COLO668 (cell line): ENCODE results near the gene DIS3L2.
"Not testable (repeated sequence)": the region's sequence is repeated elsewhere in the genome, so short reads cannot be mapped to it uniquely, and the experiment has no call there.

Source experiments
- DNase-seq: peaks from one replicate; lab custom pipeline; 2025; ENCODE audit not compliant: unreplicated experiment; lab: John Stamatoyannopoulos, UW

The DIS3L2 gene

GRCh38 chr2:232341739-232342126 is 380.2 kb downstream of the DIS3L2 start:
- DNase-seq: no peak

- DNase-seq: no peak
Observed at GRCh38 chr2:232342635-232343565, 381.4 kb downstream of the DIS3L2 start.

GRCh38 chr2:232343821-232344220 is 382.3 kb downstream of the DIS3L2 start:
- no peak for DNase-seq

GRCh38 chr2:232345251-232345650 is 383.7 kb downstream of the DIS3L2 start:
- no peak for DNase-seq

DNA sequence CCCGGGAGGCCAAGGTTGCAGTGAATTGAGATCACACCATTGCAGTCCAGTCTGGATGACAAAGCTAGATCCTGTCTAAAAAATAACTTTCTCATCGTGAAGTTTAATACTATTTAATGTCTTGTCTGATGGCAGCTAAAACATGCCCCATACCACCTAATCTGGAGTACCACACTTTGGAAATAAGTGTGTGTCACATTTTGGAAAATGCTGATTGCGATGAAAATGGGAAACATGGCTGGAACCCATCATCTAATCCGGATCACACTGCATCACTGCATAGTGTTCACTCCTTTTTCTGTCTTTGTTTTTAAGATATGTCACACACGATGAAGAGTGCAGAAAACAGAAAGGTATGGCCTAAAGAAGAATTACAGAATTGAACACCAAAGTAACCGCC is 385.9 kb downstream of the DIS3L2 start:
- DNase-seq: no peak

GRCh38 chr2:232348936-232349335 is 387.4 kb downstream of the DIS3L2 start:
- peak; percentile 47 for DNase-seq

GRCh38 chr2:232349546-232349945 is 388.0 kb downstream of the DIS3L2 start:
- no peak for DNase-seq

DNA sequence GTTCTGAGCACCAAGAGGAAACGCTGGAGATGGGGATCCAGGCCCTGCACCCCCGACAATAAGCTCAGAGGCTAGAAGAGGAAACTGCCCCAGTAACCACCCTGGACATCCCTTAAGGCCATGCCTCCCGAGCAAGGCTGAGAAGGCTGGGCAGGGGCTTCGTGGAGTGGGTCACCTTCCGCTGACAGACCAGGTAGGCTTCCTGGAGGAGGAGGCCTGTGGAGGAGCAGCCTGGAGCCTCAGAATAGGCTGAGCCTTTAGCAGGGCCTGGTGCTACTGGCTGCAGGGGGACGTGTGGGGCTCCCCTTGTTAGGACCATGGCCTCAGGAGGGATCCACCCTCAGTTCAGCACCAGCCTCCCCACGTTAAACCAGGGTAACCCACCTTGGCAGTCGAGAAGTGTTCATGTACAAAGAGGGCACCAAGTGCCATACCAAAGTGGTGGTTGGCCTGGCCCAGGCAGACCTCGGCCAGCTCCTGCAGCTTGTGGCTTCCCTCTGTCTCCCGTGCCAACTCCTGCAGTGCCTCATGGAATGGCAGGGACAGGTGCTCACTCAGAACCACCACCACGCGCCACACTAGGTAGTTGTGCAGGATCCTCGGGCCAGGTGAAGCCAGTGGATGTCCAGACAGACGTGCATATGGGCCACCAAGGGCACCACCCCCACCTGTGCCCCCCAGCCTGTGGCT is 388.6 kb downstream of the DIS3L2 start:
- no peak for DNase-seq

DNA sequence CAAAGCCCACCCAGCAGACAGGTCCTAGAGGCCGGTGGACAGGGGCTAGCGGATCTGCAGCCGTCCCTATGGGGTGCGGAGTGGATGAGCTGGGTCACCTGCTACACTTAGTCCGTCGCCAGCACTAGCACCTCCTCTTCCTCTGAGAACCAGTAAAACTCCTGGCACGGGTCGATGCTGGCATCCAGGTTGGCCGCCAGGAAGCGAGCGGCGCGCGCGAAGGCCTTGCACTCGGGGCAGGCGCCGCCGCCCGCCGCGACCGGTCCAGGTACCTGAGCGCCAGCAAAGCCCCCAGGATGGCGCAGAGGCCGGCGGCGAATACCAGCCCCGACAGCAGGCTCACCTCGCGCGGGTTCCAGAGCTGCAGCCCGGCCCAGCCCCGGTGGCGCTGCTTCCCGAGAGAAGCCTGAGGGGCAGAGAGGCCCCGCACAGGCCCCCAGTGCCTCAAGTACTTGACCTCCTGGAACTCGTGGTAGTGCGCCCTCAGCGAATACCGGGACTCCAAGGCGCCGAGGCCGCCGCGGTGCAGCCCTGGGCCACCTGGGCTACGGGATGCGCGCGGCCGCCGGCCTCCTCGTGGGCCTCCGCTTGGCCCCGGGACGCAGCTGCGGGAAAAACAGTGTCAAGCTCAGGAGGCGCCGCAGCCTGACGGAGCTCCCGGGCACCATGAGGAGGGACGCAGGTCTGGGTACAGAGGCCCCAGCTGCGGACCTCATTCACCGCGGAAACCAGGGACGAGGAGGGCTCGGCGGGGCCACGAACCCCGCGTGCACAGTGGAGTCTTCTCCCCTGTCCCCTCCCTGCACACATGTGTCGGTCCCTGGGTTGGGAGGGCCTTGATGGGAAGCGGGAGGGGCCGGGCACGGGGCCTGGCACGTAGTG is 389.5 kb downstream of the DIS3L2 start:
- DNase-seq: peak; percentile 26

- no peak for DNase-seq
Observed at GRCh38 chr2:232351686-232352510, 390.4 kb downstream of the DIS3L2 start.

- no peak for DNase-seq
Observed at GRCh38 chr2:232352511-232353091, 391.1 kb downstream of the DIS3L2 start.

GRCh38 chr2:232353096-232353495 is 391.6 kb downstream of the DIS3L2 start:
- no peak for DNase-seq

DNA sequence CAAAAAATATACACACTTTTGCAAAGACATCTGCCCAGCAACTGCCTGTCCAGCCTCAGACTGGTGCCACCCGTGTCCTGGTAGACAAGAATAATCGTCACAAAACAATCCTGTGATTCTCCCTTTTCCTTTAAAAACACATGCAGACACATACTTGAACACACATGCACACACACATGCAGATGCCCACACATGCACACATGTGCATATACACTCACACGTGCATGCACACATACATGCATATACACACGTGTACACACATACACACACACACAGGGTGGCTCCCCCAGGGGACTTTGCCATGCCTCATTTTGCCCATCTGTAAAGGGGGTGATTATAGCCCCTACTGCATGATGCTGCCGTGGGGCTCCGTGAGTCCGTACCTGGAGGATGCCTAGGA is 392.1 kb downstream of the DIS3L2 start:
- DNase-seq: no peak

DNA sequence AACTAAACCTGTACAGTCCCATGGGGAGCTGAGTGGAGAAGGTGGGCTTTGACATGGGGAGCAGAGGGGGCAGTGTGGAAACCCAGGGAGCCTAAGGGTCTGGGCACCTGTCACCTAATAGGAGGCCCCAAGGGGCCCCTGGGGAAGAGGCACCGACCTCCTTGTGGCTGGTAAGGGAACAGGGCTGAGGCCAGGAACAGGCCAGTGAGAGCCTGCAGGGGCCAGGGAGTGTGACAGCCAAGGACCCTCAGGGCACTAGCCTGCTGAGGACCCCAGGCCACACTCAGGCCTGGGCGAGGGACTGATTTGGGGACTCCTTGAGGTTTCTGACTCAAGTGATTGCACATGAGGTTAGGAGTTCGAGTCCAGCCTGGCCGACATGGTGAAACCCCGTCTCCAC is 392.6 kb downstream of the DIS3L2 start:
- no peak for DNase-seq

DNA sequence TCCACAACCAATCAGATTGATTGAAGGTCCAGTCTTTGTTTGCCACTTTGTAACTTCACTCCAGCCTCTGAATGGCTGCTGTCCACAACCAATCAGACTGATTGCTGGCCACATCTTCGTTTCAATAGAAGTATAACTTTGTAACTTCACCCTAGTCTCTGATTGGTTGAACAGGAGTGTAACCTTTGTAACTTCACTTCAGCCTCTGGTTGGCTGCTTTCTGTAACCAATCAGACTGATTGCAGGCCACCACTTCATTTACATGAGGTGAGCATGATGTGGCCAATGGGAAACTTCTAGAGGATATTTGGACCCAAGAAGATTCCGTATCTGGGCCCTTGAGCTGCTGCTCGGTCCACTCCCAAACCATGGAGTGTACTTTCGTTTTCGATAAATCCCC is 400.1 kb downstream of the DIS3L2 start:
- DNase-seq: no peak

GRCh38 chr2:232362174-232362900 is 400.8 kb downstream of the DIS3L2 start:
- DNase-seq: peak; percentile 89

GRCh38 chr2:232363064-232363783 is 401.7 kb downstream of the DIS3L2 start:
- DNase-seq: not testable (repeated sequence)

GRCh38 chr2:232363784-232364615 is 402.5 kb downstream of the DIS3L2 start:
- DNase-seq: no peak
